22Rv1 (cell line): ENCODE data around the gene AGPAT4.

Experiments
- H3K27ac ChIP-seq: fragments of 450-650 bp; 2 replicates; pipeline ENCODE4 v1.5.1; 2017
- CTCF ChIP-seq: fragments of 450-650 bp; IDR thresholded peaks from 2 replicates; pipeline ENCODE4 v1.5.1; 2017; ENCODE audit warnings: mild to moderate bottlenecking
- ZFX ChIP-seq: fragments of 450-650 bp; IDR thresholded peaks from 2 replicates; pipeline ENCODE4 v1.6.1; 2017; ENCODE audit warnings: antibody characterized with exemption, borderline replicate concordance

The AGPAT4 gene

DNA sequence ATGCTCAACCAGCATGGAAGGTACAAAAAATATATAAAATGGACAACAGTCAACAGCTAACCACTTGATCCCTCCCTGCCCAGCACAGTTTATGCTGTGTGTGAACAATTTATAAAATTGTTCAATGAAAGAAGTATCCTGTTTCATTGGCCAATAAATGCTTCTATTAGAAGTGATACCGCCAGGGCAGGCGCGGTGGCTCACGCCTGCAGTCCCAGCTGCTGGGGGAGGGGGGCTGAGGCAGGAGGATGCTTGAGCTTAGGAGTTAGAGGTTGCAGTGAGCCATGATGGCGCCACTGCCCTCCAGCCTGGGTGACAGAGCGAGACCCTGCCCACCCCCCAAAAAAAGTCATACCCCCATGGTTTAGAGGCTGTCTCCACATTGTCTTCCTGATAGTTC is 4.6 kb downstream of the AGPAT4 start:
- TF ChIP-seq ZFX: no peak
- TF ChIP-seq CTCF: no peak
- H3K27ac ChIP-seq: no peak overlapping the region

DNA sequence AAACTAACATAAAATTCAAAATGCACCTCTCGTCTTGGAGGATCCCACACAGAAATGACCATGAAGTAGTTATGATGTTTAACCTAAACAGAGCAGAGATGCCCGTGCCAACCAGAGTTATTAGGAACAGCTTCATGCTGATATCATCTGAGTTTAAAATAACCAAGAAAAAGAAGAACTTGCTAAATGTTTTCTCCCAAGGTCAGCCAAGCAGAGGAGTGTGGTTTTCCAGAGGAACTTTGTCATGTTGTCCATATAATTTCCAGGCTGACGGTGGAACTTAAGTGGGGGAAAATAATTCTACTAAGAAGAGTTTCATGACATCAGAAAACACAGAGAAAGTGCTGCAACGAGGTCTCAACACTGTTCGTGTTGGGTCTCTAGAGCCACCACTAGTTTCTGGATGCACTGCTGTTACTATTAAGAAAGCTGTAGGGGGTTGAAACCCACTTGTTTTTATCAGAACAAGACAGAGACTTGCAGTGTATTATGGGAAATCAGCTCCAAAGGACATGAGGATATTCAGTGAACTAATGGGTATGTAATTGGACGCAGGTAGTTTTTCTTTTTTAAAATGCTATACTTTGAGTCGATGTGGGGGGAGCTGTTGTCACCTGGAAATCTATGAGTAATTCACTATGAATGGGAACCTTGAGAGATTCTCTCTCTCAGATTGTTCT is 5.2 kb downstream of the AGPAT4 start:
- no peak overlapping the region for H3K27ac ChIP-seq
- TF ChIP-seq CTCF: no peak

- TF ChIP-seq ZFX (no peak), CTCF (no peak)
- no peak overlapping the region for H3K27ac ChIP-seq
Measured at GRCh38 chr6:161266513-161267230, 7.2 kb downstream of the AGPAT4 start.

- TF ChIP-seq CTCF: no peak
- TF ChIP-seq ZFX: no peak
- H3K27ac ChIP-seq: no peak overlapping the region
Measured at GRCh38 chr6:161265975-161266374, 7.9 kb downstream of the AGPAT4 start.

DNA sequence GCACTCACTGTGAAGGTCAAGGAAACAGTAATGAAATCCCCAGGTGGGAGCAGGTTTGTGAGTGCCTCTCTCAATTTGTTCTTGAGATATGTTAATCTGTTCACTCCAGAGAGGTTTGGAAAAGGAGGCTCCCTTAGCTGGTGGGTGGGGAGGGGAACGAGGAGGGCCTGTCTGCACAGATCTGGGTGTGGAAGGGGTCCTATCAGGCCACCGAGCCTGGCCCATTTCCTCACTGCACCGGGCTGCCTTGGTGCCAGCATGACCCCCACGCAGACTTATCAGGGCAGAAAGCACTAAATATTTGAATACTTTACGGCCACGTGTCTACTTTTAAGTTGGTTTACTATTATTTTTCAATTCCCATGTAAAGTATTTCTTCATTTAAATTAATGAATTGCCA is 8.3 kb downstream of the AGPAT4 start:
- no peak overlapping the region for H3K27ac ChIP-seq
- no peak for TF ChIP-seq ZFX
- TF ChIP-seq CTCF: no peak

- TF ChIP-seq CTCF: no peak
- TF ChIP-seq ZFX: no peak
- H3K27ac ChIP-seq: no peak overlapping the region
Measured at GRCh38 chr6:161264181-161264580, 9.7 kb downstream of the AGPAT4 start.

DNA sequence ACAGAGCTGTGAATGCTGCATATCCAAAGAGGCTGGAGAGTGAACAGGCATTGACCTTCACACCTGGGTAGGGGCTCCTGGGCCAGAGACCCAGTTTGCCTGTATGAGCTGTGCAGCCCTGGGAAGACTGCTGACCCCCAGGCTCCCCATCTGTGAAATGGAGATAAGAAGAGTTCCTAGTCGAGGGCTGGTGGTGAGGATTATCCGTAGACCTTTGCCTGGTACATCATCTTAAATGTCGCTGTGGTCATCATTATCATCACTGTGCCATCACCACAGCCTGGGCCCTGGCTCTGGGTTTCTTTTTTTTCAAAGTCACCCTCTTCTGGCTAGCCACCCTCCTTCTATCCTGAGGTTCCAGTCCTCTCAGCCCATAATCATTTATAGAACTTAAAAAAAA is 12.0 kb downstream of the AGPAT4 start:
- TF ChIP-seq CTCF (no peak), ZFX (no peak)
- no peak overlapping the region for H3K27ac ChIP-seq
